PC-9 (cell line): ENCODE data around the gene SIPA1L2.

Experiments used
- CTCF ChIP-seq: fragments of 200-600 bp; sonication (generic); conservative IDR thresholded peaks from 2 replicates; pipeline ENCODE4 v1.6.1; 2017; ENCODE audit warnings: mixed run types, antibody characterized with exemption, mild to moderate bottlenecking, moderate library complexity
- EZH2 ChIP-seq: fragments of 200-600 bp; sonication (generic); IDR thresholded peaks from 2 replicates; pipeline ENCODE4 v1.8.0; 2017; ENCODE audit warnings: antibody characterized with exemption, low read depth

GRCh38 chr1:232635279-232635678 is 5.3 kb upstream of the SIPA1L2 start:
- no peak for TF ChIP-seq CTCF
- no peak for TF ChIP-seq EZH2
